HG03521 (cell line): ENCODE results near the gene GON7.
"Not testable (repeated sequence)": the region's sequence is repeated elsewhere in the genome, so short reads cannot be mapped to it uniquely, and the experiment has no call there.

Experiments used
- ATAC-seq: cut with Tn5 transposase; IDR thresholded peaks from one replicate; pipeline ENCODE4 v1.9.1; 2021; ENCODE audit warnings: mild to moderate bottlenecking, moderate library complexity; ENCODE audit not compliant: unreplicated experiment

GON7 gene

DNA sequence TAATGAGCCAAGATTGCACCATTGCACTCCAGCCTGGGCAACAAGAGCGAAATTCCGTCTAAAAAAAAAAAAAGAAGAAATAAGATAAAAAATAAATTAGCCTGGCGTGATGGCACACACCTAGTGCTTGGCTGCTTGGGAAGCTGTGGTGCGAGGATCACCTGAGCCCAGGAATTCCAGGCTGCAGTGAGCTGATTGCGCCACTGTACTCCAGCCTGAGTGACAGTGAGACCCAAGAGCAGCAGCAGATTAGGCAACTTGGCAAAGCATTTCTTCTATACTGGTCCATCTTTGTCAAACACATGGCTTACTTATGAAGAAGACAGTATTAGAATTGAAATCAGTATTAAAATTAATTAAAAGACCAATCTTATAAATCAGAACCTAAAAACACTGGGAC, 6.3 kb downstream of the GON7 start:
- no peak for ATAC-seq

- ATAC-seq, result no peak
Observed at GRCh38 chr14:93199031-93199430, 7.8 kb downstream of the GON7 start.

- ATAC-seq, result no peak
Observed at GRCh38 chr14:93195316-93195999, 11.4 kb downstream of the GON7 start.

GRCh38 chr14:93186956-93187355, 19.9 kb downstream of the GON7 start:
- ATAC-seq, result no peak

- no peak for ATAC-seq
Observed at GRCh38 chr14:93186466-93186865, 20.4 kb downstream of the GON7 start.

GRCh38 chr14:93185349-93185720, 21.5 kb downstream of the GON7 start:
- no peak for ATAC-seq

GRCh38 chr14:93184391-93185348, 22.2 kb downstream of the GON7 start, which contains the start of the genes LYSET and MOAP1:
Gene LYSET (plus strand): TSS chr14:93185317. CDS start chr14:93185406, 89 bp downstream.
Gene MOAP1 (minus strand): TSS chr14:93184897. CDS start chr14:93184242, 655 bp downstream.
- peak; percentile 90 for ATAC-seq

DNA sequence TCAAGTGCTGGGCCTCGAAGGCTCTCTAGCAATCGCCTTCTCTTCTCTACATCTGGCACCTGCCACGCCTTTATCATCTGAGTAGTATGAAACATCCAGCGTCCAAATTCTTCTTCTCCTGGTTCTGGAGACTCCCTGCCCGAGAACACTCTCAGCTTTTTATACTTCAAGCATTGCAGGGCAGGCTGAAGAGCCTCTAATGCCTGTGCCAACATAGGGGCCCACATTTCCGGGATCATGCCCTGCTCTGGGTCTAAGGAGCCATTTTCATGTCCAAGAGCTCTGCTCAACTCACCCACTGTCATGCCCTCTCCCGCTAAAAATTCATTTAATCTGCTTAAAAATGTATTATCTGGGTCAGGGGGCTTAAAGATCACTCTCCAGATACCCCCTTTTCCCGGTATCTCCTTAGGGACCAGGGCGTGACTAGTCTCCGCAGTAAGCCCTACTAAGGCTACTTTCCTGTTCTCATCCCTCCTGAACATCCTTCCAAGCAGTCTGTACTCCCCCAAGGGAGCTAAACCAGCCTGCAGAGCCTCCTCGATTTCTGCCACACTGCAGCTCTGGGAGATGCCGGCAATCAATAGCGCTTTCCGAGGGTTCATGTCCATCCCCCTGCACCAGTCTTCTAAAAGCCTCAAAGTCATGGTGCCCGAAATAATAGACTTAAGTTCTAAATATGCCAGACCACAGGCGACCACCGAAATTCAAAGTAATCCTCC, 23.1 kb downstream of the GON7 start:
- no peak for ATAC-seq

DNA sequence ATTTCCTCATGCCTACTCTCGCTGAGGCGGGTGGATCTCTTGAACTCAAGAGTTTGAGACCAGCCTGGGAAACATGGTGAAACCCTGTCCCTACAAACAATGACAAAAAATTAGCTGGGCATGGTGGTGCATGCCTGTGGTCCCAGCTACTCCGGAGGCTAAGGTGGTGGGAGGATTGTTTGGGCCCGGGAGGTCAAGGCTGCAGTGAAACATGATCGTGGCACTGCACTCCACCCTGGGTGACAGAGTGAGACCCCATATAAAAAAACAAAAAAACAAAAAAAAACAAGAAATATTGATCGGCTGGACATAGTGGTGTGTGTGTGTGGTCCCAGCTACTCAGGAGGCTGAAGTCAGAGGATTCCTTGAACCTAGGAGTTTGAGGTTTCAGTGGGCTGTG, 31.4 kb downstream of the GON7 start:
- ATAC-seq, result no peak

DNA sequence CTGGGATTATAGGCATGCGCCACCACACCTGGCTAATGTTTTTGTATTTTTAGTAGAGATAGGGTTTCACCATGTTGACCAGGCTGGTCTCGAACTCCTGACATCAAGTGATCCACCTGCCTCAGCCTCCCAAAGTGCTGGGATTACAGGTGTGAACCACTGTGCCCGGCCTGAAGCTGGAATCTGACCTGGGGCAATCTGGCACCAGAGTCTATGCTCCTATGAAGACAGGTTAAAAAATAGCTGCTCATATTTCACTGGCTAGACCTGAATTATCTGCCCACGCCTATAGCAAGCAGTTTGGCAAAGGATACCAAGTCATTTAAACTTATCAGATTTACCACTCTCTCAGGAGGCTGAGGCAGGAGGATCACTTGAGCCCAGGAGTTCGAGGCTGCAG, 32.1 kb downstream of the GON7 start:
- ATAC-seq, result not testable (repeated sequence)

GRCh38 chr14:93173943-93174395, 32.9 kb downstream of the GON7 start:
- ATAC-seq, result no peak

GRCh38 chr14:93171376-93171775, 35.5 kb downstream of the GON7 start:
- ATAC-seq, result no peak

DNA sequence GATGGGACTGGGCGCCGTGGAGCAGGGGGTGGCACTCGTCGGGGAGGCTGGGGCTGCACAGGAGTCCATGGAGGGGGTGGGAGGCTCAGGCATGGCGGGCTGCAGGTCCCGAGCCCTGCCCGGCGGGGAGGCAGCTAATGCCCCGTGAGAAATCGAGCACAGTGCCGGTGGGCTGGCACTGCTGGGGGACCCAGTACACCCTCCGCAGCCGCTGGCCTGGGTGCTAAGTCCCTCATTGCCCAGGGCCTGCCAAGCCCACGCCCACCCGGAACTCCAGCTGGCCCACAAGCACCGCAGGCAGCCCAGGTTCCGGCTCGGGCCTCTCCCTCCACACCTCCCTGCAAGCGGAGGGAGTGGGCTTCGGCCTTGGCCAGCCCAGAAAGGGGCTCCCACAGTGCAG, 36.7 kb downstream of the GON7 start:
- ATAC-seq, result not testable (repeated sequence)

DNA sequence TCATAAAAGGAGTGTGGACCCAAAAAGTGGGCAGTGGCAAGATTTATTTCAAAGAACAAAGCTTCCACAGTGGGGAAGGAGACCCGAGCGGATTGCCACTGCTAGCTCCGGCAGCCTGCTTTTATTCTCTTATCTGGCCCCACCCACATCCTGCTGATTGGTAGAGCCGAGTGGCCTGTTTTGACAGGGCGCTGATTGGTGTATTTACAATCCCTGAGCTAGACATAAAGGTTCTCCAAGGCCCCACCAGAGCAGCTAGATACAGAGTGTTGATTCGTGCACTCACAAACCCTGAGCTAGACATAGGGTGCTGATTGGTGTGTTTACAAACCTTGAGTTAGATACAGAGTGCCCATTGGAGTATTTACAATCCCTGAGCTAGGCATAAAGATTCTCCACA, 37.2 kb downstream of the GON7 start:
- ATAC-seq, result not testable (repeated sequence)

DNA sequence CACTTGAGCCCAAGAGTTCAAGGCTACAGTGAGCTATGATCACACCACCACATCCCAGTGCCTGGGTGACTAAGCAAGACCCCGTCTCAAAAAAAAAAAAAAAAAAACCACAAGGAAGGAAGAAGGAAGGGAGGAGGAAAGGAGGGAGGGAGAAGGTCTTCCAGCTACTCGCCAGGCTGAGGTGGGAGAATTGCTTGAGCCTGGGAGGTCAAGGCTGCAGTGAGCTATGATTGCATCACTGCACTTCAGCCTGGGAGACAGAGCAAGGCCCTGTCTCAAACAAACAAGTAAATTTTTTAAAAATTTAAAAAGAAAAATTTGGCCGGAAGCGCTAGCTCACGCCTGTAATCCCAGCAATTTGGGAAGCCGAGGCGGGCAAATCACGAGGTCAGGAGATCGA, 38.3 kb downstream of the GON7 start:
- not testable (repeated sequence) for ATAC-seq

DNA sequence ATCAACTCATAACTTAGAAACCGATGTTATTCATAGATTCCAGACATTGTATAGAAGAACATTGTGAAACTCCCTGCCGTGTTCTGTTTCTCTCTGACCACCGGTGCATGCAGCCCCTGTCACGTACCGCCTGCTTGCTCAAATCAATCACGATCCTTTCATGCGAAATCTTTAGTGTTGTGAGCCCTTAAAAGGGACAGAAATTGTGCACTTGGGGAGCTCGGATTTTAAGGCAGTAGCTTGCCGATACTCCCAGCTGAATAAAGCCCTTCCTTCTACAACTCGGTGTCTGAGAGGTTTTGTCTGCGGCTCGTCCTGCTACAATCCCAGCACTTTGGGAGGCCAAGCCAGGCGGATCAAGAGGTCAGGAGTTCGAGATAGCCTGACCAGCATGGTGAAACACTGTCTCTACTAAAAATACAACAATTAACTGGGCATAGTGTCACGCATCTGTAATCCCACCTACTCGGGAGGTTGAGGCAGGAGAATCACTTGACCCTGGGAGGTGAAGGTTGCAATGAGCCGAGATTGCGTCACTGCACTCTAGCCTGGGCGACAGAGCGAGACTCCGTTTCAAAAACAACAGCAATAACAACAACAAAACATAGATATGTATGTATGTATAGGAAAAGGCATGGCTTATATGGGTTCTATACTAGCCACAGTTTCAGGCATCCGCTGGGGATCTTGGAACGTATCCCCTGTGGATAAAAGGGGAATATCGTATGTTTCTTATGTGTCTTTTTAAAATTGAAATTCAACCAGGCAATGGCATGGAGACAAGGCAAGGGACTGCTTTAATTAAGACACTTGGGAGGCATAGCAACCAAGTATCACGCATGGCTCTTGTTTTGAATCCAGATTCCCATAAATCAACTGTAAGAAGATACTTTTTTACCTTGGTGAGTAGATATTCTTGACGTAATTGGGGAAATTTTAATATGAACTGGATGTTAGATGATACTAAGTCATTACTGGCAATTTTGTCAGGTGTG, 41.3 kb downstream of the GON7 start:
- not testable (repeated sequence) for ATAC-seq

DNA sequence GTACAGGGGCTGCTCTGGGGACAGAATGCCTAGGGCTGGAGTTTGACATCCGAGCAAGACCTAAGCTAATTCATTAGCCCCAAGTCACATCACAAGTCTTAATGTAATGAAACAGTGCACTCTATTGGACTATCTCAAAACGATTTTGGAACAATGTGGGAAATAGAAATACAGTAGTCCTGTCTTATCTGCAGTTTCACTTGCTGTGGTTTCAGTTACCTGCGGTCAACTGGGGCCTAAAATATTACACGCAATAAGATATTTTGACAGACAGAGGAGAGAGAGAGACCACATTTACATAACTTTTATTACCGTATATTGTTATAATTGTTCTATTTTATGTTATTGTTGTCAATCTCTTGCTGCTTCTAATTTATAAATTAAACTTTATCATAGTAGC, 43.3 kb downstream of the GON7 start:
- ATAC-seq, result no peak

DNA sequence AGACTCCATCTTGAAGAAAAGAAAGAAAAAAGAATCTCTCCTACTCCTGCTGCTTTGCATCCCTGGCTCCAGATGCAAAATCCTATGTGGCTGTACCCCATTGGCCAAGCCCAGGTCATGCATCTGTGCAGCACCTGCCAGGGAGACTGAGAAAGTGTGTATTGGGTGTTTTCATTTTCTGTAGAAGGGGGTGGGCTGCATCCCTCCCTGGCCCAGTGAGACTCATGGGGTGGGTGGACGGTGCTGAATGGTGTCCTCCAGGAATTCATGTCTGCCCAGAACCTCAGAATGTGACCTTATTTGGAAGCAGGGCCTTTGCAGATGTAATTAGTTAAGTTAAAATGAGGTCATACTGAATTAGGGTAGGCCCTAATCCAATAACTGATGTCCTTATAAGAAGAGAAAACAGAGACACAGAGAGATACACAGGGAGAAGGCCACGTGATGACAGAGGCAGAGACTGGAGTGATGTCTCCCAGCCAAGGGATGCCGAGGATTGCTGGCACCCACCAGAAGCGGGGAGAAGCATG, 45.4 kb downstream of the GON7 start:
- ATAC-seq, result no peak

GRCh38 chr14:93160353-93160801, 46.5 kb downstream of the GON7 start:
- no peak for ATAC-seq
